ENCODE data around the gene CHTF18.
A peak's percentile ranks its signal among the peaks of the same experiment; 100 is the strongest.

Gene CHTF18

GRCh38 chr16:782258-782657, 6.2 kb upstream of the CHTF18 start:
- Mint-ChIP-seq H3K27me3 (ENCODE audit: low read depth, poor library complexity) (peaks cover 9% of the 10 kb centered on the region), H3K9me3 (no peaks in the 10 kb centered on the region), H3K4me1 (peaks cover 8% of the 10 kb centered on the region), H3K36me3 (ENCODE audit: low read depth) (no peaks in the 10 kb centered on the region), H3K4me3 (no peak overlapping the region), H3K27ac (no peak overlapping the region)
- TF ChIP-seq CTCF (IDR thresholded peaks at IDR 0.05), result no peak
- DNase-seq, result no peak

GRCh38 chr16:782766-783403, 5.5 kb upstream of the CHTF18 start:
- H3K27me3 Mint-ChIP-seq (ENCODE audit: low read depth, poor library complexity), result peaks cover 7% of the 10 kb centered on the region
- H3K27ac Mint-ChIP-seq, result no peak overlapping the region
- H3K4me1 Mint-ChIP-seq, result peaks cover 5% of the 10 kb centered on the region
- DNase-seq, result no peak
- no peak overlapping the region for H3K4me3 Mint-ChIP-seq
- TF ChIP-seq CTCF (IDR thresholded peaks at IDR 0.05), result no peak
- no peaks in the 10 kb centered on the region for H3K9me3 Mint-ChIP-seq
- no peaks in the 10 kb centered on the region for H3K36me3 Mint-ChIP-seq (ENCODE audit: low read depth)

- Mint-ChIP-seq H3K9me3 (no peaks in the 10 kb centered on the region), H3K4me3 (no peak overlapping the region), H3K27ac (no peak overlapping the region), H3K4me1 (peaks cover 3% of the 10 kb centered on the region), H3K36me3 (ENCODE audit: low read depth) (no peaks in the 10 kb centered on the region), H3K27me3 (ENCODE audit: low read depth, poor library complexity) (peaks cover 5% of the 10 kb centered on the region)
- TF ChIP-seq CTCF (IDR thresholded peaks at IDR 0.05), result no peak
- DNase-seq, result no peak
These were observed 4.8 kb upstream of the CHTF18 start for GRCh38 chr16:783404-784161.

GRCh38 chr16:784431-784830, 4.0 kb upstream of the CHTF18 start:
- no peak for DNase-seq
- TF ChIP-seq CTCF (IDR thresholded peaks at IDR 0.05), result no peak
- H3K27me3 Mint-ChIP-seq (ENCODE audit: low read depth, poor library complexity), result peaks cover 5% of the 10 kb centered on the region
- H3K4me1 Mint-ChIP-seq, result peaks cover 3% of the 10 kb centered on the region
- H3K27ac Mint-ChIP-seq, result no peak overlapping the region
- no peaks in the 10 kb centered on the region for H3K36me3 Mint-ChIP-seq (ENCODE audit: low read depth)
- no peaks in the 10 kb centered on the region for H3K9me3 Mint-ChIP-seq
- no peak overlapping the region for H3K4me3 Mint-ChIP-seq

- no peak overlapping the region for H3K27ac Mint-ChIP-seq
These were observed 2.6 kb upstream of the CHTF18 start for GRCh38 chr16:785563-786535.

More at GRCh38 chr16:785563-786535, 2.6 kb upstream of the CHTF18 start:
- no peaks in the 10 kb centered on the region for H3K27me3 Mint-ChIP-seq (ENCODE audit: low read depth, poor library complexity)
- H3K4me1 Mint-ChIP-seq, result peaks cover 3% of the 10 kb centered on the region
- no peaks in the 10 kb centered on the region for H3K9me3 Mint-ChIP-seq
- DNase-seq, result peak; percentile 88
- no peaks in the 10 kb centered on the region for H3K36me3 Mint-ChIP-seq (ENCODE audit: low read depth)
- TF ChIP-seq CTCF (IDR thresholded peaks at IDR 0.05), result peak; percentile 80
- H3K4me3 Mint-ChIP-seq, result peak overlapping the region; percentile 69

All from nephron progenitor cell (in vitro differentiated cells).